IPS DF 19.7 (cell line): ENCODE data around the gene IQGAP3.
A peak's percentile ranks its signal among the peaks of the same experiment; 100 is the strongest.

Source experiments
- DNase-seq: peaks from one replicate; pipeline ENCODE4 v3.0.0-alpha.2; 2013; ENCODE audit warnings: low read depth, low spot score

IQGAP3 gene

DNA sequence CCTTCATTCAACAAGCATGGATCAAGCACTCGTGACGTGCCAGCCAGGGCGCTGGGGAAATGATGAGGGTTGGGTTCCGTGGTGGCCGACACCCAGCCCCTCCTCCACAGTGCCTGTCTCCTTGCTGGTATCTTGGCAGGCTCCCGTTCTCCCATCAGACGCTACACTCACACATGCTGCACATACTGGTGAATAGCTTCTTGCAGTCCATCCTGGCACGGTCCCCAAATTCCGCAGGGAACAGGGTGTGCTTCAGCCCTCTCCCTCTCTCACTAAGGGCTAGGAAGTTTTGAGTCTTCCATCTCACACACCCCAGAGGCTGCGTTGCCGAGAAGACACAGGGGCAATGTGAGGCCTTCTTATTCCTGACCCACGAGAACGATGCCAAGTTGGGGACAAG, 61.7 kb downstream of the IQGAP3 start:
- DNase-seq, result no peak

DNA sequence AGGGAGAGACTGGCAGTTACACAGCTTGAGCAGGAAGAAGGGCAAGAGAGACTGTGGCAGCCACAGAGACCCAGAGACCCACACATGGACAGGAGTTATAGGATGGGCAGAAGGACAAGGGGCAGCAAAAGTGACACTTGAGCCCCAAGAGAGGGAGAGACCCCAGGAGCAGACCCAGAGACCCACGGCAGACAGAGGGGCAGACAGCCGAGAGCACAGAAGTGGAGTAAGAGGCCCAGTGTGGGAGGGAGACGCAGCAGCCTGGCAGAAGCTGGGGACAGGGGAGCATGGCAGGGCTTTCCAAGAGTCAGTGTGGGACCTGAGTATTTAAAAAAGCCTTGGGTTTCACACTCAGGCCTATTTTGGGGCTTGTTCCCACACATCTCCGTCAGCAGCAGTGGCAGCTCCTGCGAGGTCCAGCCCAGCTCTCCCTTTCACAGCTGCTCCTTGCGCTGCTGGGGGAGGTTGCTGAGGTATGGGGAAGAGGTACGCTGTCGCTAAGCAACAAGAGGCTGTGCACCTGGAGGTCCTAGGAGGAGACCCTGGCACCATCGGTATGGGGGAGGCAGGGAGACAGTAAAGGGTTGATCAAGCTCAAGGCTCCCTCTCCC, 62.8 kb downstream of the IQGAP3 start:
- no peak for DNase-seq

DNA sequence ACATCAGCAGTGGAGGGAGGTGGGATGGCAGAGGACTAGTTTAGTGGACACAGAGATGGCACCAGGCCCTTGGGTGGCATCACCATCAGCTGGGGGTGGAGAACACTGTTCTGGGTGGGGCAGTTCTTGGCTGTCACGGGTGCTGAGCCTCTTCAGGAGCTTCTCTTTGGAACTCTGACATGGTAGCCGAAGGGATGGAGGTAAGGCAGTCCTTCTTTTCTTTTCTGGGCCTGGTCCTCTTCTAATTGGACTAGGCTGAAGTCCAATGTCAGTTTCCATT, 63.5 kb downstream of the IQGAP3 start:
- no peak for DNase-seq

GRCh38 chr1:156508205-156508954, 64.0 kb downstream of the IQGAP3 start:
- DNase-seq, result no peak

GRCh38 chr1:156506450-156506849, 65.9 kb downstream of the IQGAP3 start:
- no peak for DNase-seq

GRCh38 chr1:156505679-156506298, 66.6 kb downstream of the IQGAP3 start:
- no peak for DNase-seq

DNA sequence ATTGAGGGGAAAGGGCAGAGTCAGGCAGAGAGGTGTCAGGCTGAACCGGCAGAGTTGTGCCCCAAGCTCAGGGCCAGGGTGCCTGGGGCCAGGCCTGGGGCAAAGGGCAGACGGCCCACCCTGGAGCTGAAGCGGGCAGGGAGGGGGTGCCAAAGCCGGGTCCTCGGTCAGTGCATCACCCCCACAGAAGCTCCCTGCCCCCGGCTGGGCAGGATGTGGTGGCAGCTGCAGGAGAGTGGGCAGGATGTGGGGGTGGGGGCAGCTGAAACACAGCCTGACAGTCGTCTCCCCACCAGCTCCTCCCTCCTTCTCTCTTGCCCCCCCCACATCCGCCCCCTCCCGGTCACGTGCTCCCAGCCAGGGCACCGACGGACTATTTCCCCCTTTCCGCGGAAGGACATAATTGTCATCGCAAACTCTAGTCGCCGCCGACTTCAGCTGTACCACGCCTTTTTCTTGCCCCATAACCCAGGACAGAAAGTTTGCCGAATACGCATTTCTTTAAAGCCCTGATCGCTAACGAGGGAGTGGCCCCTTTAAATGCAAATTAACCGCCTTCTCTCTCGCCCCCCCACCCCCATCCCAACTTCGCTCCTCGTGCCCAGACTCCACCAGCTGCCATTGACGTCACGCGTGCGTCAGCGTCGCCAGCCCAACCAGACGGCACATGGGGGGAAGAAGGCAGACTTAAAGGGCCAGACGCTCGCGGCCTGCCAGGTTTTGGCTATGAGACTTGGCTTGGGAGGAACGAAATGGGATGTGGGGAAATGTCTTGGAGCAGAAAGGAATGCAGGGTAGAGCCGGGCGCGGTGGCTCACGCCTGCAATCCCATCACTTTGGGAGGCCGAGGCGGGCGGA, 67.3 kb downstream of the IQGAP3 start:
- DNase-seq, result peak; percentile 98

DNA sequence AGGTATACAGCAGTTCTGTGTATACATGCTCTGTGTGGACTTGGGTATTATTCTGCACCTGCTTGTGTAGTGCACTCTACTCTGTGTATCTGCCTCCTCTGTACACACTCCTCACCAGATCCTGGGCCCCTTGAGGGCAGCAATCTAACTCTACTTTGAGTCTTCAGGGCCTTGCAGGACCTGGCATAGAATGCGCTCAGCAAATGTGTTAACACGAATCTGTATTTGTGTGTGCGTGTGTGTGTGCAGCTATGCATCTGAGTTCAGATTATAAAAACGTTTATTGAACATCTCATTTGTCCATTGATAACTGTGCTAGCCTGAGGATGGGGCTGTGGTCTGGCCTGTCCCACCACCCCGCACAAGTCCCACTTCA, 67.9 kb downstream of the IQGAP3 start:
- DNase-seq, result no peak

- DNase-seq, result no peak
Measured at GRCh38 chr1:156503698-156504437, 68.5 kb downstream of the IQGAP3 start.

DNA sequence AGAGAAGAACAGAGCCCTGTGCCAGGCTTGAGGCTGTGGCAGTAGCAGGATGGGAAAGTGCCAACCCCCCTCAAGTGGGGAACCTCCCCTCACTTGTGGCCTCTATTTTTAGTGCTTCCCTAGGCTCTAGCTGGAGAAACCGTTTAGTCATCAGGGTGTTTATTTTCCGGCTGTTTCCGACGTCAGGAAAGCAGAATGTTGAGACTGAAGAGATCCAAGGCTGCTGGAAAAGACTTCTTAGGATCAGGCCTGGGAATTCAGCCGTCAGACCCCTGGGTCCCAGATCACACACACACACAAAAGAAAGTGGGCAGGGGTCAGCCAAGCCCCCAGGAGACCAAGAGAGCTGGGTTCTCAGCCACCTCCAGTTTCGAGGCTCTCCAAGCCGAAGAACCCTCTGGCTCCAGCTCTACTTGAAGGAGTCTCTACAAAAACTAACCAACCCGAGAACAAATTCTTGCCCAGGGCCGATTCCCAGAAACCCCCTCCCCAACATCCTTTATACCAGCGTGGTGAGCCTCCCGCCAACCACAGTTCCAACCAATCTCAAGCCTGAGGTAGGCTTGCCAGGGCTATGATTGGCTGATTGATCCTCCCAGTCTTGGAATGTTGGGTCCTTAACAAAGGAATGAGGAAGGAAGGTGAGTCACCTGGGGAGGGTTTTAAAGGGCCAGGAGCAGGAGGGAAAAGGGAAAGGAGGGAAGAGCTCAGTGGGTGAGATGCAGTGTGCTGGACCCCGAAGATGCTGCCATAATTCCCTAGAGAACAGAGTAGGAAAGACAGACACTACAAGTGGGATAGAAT, 69.3 kb downstream of the IQGAP3 start:
- DNase-seq, result peak; percentile 100

DNA sequence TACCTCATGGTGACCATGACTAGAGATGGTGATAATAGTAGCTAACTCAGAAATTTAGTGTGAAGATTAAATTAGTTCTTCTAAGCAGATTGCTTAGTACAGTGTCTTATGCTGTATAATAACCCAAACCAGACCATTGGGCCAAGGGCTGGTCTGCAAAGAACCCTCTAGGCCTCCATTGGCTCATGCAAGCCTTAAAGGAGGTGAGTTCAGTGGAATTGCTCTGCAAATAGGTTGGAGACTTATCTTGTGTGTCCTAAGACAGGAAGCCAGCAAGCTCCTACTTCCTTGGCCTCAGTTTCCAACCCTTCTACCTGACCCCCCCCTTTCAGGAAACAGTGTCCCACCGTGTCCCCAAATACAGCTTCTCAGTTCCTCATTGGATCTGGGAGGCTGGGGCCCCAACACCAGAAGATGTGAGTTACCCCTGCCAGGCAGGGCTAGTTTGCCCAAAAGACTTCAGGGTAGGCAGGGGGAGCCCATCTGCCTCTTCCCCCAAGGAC, 69.9 kb downstream of the IQGAP3 start:
- DNase-seq, result no peak

- DNase-seq, result no peak
Measured at GRCh38 chr1:156500793-156501506, 71.4 kb downstream of the IQGAP3 start.

DNA sequence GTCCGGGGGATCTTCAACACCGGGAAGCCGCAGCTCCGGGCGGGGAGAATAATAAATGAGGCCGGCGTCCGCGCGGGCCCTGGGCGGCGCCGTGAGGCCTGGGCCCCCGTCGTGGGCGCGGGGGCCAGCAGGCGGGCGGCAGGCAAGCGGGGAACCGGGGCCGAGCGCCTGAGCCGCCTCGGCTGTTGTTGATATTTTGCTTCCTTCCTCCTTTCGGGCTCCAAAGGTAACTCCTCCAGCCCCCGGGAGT, 71.9 kb downstream of the IQGAP3 start, which contains the start of gene MEF2D:
Gene MEF2D, minus strand, starts transcription at position 233 of the 250 bp plus-strand sequence. CDS start 17,483 bp downstream, outside the sequence.
- no peak for DNase-seq

DNA sequence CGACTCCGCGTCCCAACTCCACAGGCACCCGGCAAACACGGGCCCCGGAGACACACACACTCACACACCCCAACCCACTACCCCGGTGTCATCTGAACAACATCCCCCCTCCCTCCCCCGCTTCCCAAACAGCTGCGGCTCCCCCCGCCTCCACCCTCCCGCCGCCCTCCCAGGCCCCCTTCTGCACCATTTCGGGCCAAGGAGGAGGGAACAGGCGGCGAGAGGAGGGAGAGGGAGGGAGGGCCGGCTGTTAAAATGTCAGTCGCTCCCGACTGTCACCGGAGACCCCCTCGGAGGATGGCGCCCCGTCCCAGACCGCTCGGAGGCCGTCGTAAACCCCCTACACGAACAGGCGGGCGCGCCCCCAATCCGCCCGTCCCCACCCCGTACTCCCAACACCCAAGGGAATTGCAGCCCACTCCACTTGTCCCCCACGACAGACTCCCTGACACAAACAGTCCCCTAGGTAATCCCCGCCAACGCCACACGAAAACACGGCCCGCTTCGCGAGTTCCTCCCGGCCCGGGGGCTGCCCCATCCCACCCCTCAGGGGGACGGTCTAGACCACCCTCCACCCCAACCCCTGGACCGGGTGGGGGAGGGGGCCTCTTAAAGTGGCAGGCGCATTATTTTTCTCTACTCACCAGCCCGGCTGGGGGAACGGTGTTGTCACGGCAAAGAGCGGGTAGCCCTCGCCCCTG, 72.4 kb downstream of the IQGAP3 start:
- DNase-seq, result no peak

DNA sequence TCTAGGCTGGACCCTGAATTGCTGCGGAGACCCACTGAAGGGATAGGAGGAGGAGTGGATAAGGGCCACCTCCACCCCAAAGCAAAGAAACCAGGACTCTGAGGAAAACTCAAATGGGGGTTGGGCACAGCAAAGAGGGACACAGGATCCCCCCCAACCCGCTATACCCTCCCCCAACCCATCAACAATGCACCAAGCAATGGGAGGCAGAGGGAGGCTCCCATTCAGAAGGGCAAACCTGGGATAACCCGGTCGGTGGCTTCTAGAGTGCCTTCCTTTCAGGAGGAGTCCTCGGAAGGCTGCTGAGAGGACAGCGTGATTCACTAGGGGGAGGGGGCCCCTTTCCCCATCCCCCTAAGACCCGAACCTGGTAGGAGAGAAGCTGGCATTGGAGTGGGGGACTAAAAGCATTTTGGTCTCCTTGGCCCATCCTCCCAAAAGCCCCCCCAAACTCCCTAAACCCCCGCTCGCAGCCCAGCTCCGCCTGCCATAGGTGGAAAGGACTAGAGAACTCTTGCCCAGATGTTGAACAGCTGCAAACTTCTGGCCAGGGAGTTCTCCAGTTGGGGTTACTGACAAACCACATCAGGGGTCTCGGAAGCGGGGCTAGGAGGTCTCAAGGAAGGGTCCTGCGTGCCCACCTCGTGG, 73.0 kb downstream of the IQGAP3 start:
- DNase-seq, result no peak

GRCh38 chr1:156498432-156499193, 73.8 kb downstream of the IQGAP3 start:
- no peak for DNase-seq

DNA sequence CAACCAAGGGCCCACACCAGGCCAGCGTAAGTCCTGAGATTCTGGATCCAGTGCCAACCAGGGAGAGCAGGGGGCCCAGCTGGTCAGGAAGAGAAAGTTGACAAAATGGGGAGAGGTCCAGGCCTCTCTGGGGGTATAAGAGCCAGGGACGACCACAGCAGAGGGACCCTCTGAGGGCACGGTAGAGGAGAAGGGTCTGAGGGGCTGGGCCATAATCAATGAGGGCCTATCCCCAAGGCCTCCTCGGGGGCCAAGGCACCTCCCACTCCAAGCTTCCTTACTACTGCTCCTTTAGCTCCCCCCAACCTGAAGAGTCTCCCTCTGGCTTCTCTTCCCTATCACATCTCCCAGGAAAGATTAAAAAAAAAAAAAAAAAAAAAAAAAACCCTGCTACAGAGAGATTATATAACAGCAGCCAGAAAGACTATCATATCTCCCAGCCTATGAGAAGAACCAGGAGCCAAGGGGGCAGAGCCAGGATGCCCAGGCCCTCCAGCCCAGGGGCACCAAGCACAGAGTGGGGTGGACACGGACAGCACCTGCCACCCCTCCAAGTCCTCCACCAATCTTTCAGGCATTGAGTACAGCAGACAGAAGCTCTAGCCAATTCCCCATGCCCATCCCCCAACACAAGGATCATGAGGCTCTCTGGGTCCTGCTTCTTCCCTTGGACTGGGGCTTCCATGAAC, 74.5 kb downstream of the IQGAP3 start:
- DNase-seq, result no peak
